Posterior cingulate gyrus (tissue), 11 donors: ENCODE measurements around the gene CCSER1.

Experiments used
- DNase-seq, 10 donors: peaks; one replicate each; pipeline versions ENCODE4 v3.0.0 to v3.0.0-alpha.2; 2020 to 2021; ENCODE audit warnings: mixed read lengths in 3 of 10
- intact Hi-C: fragments of 100-400 bp; cut with DNase I; formaldehyde crosslinking; loops from one replicate; pipeline ENCODE4 v1.15.1; 2023

The CCSER1 gene

GRCh38 chr4:90992213-90992612 is 865.0 kb downstream of the CCSER1 start:
- intact Hi-C loops: no loop called here
- no peak for DNase-seq

- intact Hi-C loops: no loop called here
- no peak for DNase-seq
Measured at GRCh38 chr4:90994851-90995574, 867.8 kb downstream of the CCSER1 start.

GRCh38 chr4:90995996-90996395 is 868.8 kb downstream of the CCSER1 start:
- intact Hi-C loops: no loop called here

GRCh38 chr4:90996813-90997212 is 869.6 kb downstream of the CCSER1 start:
- intact Hi-C loops: no loop called here
- no peak for DNase-seq

More at GRCh38 chr4:90995996-90996395, 868.8 kb downstream of the CCSER1 start:
- no peak for DNase-seq

- intact Hi-C loops: no loop called here
- DNase-seq: no peak
Measured at GRCh38 chr4:91015861-91016260, 888.7 kb downstream of the CCSER1 start.

- intact Hi-C loops: no loop called here
Measured at GRCh38 chr4:91019513-91019912, 892.3 kb downstream of the CCSER1 start.

GRCh38 chr4:91025241-91026148 is 898.3 kb downstream of the CCSER1 start:
- DNase-seq: no peak
- intact Hi-C loops: no loop called here

More at GRCh38 chr4:91019513-91019912, 892.3 kb downstream of the CCSER1 start:
- no peak for DNase-seq

- DNase-seq: no peak
- intact Hi-C loops: no loop called here
Measured at GRCh38 chr4:91028228-91028627, 901.0 kb downstream of the CCSER1 start.

GRCh38 chr4:91031761-91032160 is 904.6 kb downstream of the CCSER1 start:
- DNase-seq: no peak
- intact Hi-C loops: no loop called here

- DNase-seq: no peak
- intact Hi-C loops: no loop called here
Measured at GRCh38 chr4:91032725-91033445, 905.7 kb downstream of the CCSER1 start.

GRCh38 chr4:91035276-91035675 is 908.1 kb downstream of the CCSER1 start:
- no peak for DNase-seq
- intact Hi-C loops: no loop called here

GRCh38 chr4:91037951-91038350 is 910.8 kb downstream of the CCSER1 start:
- no peak for DNase-seq
- intact Hi-C loops: no loop called here

- intact Hi-C loops: no loop called here
- no peak for DNase-seq
Measured at GRCh38 chr4:91057871-91058270, 930.7 kb downstream of the CCSER1 start.

- intact Hi-C loops: no loop called here
- DNase-seq: no peak
Measured at GRCh38 chr4:91058345-91058744, 931.2 kb downstream of the CCSER1 start.

- no peak for DNase-seq
Measured at GRCh38 chr4:91064157-91064853, 937.1 kb downstream of the CCSER1 start.

GRCh38 chr4:91065117-91065516 is 937.9 kb downstream of the CCSER1 start:
- no peak for DNase-seq
- intact Hi-C loops: no loop called here

More at GRCh38 chr4:91064157-91064853, 937.1 kb downstream of the CCSER1 start:
- intact Hi-C loops: no loop called here

GRCh38 chr4:91070736-91071135 is 943.5 kb downstream of the CCSER1 start:
- intact Hi-C loops: no loop called here
- DNase-seq: no peak

GRCh38 chr4:91076147-91076546 is 949.0 kb downstream of the CCSER1 start:
- intact Hi-C loops: no loop called here
- DNase-seq: no peak

- intact Hi-C loops: no loop called here
- no peak for DNase-seq
Measured at GRCh38 chr4:91085961-91086360, 958.8 kb downstream of the CCSER1 start.

GRCh38 chr4:91087743-91088142 is 960.5 kb downstream of the CCSER1 start:
- DNase-seq: no peak
- intact Hi-C loops: no loop called here
